ENCODE measurements around the gene SVBP.
A peak's percentile ranks its signal among the peaks of the same experiment; 100 is the strongest.
"Not testable (repeated sequence)": the region's sequence is repeated elsewhere in the genome, so short reads cannot be mapped to it uniquely, and the experiment has no call there.

Gene SVBP

DNA sequence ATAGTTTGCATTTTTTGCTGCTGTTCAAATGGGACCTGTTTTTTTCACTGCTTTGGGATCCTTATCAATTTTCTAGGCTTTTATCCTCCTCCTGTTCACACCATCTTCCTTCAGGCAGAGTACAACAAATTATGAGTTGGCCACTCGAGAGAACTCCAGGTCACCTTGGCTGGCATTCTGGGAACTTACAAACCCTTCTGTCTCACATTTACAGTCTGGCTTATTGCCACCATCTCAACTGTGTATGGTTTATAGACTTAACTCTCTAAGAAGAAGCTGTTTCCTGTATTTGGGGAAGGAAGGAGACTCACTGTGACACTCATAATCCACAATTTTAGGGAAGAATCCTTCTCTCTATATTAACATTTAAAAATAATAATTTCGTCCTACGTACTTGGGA, 23.8 kb upstream of the SVBP start:
- DNase-seq = no peak

DNA sequence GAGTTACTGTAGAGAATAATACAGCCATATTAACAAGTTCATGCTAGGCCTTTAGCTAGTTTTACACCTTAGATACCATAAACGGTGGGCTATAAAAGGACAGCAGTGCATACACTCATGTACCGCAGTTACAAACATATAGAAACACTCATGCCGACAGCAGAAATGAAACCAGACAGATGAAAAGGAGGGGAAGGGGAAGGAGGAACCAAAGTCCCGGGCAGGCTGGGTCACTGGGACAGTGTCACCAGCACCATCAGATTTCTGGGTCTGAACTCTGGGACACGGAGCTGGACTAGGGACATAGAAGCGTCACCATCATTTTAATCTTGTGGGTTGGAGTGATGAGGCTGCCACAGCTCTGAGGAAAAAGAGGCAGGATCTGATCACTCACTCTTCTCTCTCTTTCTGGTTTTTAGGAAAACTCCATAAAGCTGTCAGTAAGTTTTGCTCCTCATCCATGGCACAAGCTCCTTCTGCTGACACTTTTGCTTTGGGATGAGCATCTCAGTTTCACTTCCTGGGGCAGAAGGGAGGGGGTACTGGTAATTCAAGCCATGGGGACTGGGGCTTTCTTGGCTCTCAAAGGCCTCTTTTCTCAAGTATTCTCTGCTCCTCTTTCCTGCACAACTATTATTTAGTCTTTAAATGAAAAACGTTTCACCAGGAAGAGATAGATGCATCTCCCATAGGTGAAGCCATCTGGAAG, 21.4 kb upstream of the SVBP start:
- peak; percentile 76 for DNase-seq

DNA sequence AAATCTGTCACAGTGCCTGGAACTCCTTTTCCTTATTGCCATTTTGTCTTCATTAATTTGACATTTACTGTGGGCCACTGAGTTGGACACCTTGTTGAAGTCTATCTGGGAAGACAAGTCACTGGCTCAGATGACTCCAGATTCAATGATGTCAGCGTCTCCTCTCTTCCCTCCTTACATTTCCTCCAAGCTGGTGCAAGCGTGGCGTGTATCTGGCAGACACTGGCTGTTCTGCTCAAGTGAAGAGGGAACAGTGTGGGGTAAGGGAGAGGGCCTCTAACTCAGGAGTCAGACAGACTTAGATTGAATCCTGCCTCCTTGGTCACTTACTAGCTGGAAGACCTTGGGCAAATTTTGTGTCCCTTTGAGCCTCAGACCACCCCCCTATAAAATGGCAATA, 20.5 kb upstream of the SVBP start:
- peak; percentile 61 for DNase-seq

DNA sequence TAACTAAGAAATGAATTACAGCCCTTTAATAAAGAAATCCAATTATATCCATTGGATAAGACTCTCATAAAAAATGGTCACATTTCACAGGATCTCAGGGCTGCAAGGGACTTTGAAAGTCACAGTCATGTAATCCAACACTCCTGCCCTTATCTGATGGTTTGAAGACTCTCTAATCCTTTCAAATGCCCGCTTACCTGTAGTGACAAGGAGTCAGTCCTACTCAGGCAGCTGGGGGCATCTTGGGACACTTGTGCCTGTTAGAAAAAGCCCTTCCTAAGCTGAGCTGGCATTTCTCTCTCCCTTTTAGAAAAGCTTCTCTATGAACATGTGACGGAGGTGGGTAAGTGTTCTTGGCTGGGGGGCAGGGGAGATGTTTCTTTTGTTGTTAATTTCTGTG, 18.2 kb upstream of the SVBP start:
- no peak for DNase-seq

DNA sequence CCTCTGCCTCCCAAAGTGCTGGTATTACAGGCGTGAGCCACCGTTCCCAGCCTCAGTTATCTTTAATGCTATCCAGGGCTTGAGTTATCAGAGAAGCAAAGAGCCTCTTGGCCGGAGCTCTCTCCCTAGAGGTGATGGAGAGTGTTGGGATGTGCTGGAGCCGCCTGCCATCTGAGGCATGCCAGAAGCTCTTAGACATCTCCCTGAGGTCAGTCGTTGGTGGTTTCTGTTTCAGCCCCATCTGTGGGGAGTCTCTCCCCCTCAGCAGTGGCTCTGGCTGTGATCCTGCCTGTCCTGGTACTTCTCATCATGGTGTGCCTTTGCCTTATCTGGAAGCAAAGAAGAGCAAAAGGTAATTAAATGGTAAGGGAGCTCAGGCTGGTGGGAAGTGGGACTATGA, 17.6 kb upstream of the SVBP start:
- no peak for DNase-seq

DNA sequence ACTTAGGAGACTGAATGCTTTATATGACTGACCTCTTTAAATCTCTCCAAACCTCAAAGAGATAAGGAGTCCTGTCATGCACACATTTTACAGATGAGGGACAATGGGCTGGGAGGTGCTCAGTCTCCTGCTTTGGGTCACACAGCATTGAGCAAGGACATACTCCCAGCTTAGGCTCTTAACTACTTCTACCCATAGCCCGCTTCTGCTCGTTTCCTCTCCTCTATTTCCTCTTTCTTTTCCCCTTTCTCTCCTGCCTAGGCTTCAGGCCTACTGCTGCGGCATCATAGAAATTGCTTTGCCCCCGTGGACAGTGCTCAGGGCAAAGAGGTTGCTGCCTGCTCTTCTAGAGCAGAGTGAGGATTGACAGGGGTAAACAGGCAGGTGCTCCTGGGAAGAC, 16.8 kb upstream of the SVBP start:
- DNase-seq = peak; percentile 41

DNA sequence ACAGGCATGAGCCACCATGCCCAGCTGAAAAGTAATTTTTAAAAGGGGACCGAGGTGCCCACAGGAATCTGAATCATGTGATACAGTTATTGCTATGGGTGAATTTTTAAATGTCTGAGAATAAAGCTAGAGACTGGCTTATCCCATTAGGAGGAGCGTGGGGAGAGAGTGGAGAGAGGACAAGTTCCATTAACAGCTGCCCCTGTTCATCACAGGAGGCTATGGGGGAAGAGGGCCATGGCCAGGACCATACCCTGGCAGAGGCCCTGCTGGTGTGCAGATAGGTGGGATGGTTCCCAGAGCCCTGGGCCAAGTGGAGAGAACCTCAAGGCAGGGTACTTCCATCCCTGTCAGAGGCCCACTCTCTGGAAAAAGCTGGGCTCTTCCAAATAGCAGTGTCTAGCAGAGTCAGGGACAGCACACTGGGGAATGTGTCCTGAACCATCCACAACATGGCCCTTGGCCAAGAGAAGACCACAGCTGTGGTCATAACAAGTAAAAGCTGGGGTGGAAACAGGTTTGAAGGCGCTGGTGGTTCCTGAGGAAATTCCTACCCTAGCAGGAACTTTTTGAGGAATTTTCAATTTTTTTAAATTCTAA, 15.5 kb upstream of the SVBP start:
- no peak for DNase-seq

DNA sequence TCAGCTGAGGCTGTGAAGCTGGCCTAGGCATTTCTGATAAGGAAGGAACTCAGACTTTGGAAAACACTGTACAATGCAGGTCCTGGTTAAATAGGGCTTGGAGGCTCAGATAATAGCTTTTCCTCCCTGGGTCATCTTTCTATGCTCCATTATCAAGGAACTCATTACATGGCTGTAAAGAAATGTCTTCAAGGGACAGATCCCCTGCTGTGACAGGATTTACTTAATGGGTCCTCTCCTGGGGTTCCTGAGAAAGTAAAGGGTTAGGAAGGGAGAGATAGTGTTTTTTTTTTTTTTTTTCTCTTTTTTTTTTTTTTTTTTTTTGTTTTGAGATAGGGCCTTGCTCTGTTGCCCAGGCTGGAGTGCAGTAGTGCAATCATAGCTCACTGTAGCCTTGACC, 14.1 kb upstream of the SVBP start:
- DNase-seq = no peak

DNA sequence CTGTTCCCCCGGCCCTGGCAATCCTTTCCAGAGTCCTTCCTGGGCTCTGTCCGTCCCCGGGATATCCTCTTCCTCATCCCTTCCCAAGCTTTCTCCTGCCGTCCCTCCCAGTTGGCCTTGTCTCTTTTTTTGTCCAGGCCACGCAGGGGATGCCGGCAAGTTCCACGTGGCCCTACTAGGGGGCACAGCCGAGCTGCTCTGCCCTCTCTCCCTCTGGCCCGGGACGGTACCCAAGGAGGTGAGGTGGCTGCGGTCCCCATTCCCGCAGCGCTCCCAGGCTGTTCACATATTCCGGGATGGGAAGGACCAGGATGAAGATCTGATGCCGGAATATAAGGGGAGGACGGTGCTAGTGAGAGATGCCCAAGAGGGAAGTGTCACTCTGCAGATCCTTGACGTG, 13.4 kb upstream of the SVBP start:
- DNase-seq = no peak

DNA sequence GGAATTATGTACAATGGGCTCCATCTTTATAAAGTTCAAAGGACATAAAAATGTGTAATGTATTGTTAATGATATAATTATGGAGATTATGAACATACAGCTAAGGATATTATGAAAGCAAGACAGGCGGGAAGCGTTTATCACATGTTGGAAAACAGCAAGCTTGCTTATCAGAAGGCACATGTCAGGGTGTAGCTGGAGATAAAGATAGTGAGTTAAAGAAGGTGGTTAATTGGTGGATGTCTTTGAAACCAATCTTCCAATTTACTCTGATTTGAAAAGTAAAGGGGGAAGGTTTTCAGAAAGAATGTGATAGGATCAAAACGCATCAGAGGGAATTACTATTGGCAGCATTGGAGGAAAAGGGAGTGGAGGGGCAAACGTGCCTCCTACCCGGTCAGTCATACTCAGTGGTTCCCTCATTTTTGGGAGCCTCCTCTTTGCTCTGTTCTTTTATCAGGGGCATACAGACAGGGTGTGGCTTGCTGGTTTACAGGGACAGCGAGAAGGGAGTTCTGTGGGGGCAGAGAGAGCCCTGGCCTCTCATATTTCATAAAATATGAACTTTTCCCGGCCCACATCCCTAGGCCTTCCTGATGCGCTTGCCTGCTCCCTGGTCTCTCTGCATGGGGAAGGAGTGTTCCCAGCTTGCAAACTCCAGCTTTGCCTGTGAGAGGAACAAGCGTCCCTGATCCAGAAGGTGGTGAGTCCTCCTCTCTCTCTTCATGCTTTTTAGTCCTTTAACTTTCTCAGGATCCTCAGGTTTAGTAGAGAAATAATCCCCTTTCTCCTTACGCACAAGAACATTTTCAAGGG, 8.0 kb upstream of the SVBP start:
- no peak for DNase-seq

DNA sequence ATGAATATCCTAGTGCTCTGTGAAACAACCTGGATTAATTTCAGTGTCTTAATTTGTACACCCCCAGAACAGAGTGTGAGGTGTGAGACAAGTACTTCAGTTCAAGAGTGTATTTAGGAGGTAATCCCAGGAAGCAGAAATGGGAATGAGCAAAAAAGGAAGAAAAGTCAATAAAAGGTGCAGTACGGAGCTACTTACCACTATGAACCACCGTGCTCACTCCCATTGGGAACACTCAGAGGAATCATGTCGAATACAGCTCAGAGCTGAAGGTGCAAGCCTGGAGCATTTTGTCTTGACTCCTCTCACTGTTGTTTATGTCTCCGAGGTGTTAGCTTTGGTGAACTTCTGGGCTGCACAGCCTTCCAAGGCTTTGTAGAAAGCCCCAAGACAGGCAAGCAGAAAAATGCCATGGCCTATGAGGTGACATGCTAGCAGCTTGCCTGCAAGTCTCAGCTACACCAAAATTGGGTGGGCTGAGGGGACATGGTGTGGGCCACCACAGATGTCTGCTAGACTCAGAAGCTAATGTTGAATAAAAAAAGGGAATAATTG, 7.4 kb upstream of the SVBP start:
- DNase-seq = no peak

DNA sequence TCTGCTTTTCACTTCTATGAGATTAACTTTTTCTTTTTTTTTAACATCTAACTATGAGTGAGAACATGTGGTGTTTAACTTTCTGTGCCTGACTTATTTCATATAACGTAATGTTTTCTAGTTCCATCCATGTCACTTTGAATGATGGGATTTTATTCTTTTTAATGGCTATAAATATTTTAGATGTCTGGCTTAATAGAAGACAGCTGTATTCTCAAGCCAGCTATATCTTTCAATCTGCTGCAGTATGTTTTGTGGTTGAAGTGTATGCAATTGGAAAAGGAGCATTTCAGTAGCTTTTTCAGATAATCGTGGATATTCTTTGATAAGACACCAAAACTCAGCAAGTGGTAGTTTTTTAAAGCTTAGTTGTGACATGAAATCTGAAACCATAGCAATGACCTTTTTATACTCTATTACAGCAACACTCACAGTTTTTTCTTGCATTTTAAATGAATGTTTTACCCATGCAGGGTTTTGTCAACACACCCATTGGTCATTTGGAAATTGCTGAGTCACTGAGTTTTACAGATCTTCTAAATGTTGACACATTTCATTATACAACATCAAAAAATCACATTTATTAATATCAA, 5.7 kb upstream of the SVBP start:
- peak; percentile 34 for DNase-seq

DNA sequence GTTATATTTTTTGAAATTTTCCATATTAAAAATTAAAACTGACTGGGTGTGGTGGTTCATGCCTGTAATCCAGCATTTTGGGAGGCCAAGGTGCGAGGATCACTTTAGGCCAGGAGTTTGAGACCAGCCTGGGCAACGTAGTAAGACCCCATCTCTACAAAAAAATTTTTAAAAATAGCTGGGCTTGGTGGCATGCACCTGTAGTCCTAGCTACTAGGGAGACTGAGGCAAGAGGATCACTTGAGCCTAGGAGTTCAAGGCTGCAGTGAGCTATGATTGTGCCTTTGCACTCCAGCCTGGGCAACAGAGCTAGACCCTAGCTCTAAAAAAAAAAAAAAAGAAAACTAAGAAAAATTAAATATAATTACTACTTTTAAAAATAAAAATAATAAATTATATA, 4.5 kb upstream of the SVBP start:
- no peak for DNase-seq

DNA sequence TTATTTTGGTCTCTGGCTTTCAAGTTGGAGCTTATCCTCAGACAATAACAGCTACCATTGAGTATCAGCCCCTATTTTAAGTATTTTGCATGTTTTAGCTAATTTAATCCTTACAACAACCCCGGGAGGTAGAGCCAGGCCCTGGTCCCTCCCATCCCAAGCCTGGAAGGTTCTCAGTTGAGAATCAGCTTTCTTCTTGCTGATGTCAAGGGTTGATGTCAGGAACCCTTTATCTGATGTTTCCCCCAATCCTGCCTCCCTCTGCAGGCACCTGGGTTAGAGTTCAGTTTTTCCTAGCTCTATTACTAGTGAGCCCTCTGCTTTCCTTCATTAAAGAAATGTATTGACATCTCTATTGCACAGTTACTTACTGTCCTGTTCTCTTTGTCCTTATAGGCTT, 3.6 kb upstream of the SVBP start:
- DNase-seq = no peak

DNA sequence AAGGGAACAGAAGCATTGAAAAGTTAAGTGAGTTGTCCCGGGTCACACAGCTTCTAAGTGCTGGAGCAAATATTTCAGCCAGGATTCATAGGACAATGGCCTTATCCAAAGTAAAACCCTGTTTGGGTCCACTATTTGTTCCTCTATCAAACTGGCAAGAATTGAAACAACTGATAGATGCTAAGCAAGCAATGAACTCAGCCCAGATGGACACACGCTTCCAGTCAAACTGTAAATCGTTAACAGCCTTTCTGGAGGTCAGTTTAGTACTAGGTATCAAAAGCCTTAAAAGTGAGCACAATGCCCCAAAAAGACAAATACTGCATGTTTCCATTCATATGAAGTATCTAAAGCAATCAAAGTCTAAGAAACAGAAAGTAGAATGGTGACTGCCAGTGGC, 779 bp upstream of the SVBP start:
- no peak for DNase-seq

DNA sequence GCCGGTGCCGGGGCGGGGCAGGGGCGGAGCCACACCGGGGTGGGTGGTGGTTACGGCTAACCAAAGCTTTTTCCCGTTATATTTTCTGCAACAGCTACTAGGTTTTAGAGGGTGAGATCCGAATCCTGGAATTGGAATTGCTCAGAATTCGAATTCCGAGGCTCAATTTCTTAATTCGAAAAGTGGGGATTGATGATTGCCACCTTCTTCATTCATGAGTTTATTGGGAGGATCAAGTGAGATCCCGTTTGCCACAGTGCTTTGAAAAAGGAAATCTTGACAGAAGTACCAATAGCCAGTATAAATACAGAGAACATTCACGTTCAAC, 207 bp upstream of the SVBP start:
- no peak for DNase-seq

DNA sequence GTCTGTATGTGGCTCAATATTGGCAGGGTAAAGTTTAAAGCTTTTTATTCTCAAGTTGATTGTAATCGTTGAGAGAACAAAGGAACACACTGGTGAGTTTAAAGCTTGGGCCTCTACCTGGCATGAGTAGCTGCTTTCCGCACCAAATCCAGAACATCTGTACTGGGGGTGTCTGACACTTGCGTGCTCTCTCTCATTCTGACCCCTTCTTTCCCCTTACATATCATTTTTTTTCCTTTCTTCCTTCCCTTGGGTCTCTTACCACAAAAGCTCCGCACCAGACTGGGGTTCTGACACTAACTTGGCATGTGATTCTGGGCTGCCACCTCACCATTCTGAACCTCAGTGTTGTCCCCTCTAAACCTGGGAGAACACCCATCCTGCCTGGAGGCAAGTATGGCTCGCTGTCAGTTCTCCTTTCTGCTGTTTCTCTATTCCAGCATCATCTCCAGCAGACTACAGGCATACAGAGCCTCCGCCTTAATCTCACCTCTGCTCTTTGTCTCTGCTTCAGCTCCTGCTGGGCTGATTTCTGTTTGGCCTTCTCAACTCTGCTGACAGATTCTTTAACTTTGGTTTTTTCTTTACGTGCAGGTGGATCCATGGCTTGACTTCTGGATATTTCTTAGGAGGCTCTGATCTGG, 1.1 kb downstream of the SVBP start:
- peak; percentile 5 for DNase-seq

DNA sequence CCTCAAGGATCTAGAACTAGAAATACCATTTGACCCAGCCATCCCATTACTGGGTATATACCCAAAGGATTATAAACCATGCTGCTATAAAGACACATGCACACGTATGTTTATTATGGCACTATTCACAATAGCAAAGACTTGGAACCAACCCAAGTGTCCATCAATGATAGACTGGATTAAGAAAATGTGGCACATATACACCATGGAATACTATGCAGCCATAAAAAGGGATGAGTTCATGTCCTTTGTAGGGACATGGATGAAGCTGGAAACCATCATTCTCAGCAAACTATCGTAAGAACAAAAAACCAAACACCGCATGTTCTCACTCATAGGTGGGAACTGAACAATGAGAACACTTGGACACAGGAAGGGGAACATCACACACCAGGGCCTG, 2.4 kb downstream of the SVBP start:
- DNase-seq = not testable (repeated sequence)

DNA sequence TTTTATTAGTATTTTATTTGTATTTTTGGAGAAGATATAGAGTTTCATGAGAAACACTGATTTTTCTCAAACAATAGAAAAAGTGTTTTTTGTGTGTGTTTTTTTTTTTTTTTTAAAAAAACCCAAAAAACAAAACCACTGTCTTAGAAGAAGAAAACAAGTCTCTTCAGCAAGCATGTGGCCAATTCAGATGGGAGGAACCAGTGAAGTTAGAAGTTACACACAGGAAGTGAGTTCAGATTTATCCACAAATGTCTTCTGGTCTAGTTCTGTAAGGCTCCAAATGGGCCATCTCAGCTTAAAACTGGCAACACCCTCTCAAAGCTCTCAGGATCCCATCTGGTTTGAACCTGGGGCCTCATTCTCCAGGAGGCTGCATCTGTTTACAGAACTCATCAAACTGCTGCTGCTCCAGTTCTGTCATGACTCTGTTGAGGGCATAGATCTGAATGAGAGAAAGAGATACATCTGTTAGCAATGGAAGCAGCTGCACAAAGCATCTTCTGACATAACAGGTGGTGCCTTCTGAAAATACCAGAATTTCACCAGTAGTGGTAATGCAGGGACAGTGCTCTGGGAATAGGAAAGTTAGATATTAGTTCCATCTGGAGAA, 10.0 kb downstream of the SVBP start:
- DNase-seq = no peak

DNA sequence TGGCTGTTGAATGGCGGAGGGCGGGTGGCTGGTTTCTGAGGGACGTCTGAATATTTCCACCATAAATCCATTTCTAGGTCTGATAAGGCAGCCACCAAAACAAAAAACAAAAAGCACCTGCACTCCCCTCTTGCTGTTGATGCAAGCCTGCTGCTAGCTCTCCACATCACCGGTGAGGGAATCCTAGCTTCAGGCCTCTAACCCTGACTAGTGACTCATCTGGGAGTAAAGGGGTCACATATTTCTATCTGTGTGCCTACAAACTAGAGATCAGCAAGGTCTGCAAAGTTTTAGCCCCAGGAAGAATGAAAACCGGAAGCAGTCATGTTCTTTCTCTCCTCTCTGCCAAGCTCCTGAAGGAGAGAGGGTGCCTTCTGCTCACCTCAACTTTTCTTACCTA, 10.6 kb downstream of the SVBP start:
- no peak for DNase-seq

DNA sequence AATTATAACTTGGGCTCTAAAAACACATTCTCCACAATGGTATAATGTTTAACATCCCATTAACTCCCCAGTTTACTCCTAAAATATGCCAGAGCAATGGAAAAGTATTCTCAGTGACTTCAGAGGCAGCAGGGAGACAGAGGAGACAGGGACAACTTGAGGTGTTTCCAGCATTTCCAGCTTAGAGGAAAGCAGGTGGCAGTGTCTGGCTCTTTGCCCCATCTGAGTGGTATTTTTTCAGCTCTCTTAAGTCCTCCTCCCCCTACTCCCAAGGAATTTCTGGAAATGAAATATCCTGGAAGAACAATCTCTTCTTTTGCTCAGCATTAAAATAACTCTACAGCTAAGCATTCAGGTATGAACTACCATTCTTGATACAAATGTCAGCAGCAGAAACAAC, 11.0 kb downstream of the SVBP start:
- no peak for DNase-seq

DNA sequence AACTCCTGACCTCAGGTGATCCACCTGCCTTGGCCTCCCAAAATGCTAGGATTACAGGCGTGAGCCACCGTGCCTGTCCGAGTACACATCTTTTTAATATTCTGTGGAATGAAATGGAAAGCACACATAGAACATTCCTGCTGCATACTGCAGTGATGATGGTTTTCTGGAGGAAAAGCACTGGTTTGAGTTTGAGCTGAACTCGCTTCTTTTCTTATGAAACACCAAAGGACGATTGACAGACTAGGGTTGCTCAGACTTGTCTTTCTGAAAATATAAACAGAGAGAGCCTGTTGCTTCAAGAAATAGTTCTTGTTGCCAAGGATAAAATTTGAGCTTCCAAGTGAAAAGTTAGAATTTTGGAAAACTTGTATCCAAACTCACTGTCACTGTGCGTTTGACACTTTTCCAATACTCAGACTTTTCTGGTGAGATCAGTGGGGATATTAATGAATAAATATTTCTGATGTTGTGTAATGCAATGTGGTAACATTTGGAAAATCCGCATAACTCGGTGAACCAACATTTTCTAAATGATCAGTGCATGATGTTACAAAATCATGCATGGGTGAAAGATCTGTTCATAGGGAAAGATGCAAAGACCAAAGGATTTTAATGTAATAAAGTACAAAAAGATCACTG, 15.2 kb downstream of the SVBP start:
- DNase-seq = no peak
